HG03442 (cell line): ENCODE data around the gene CAMLG.

Experiments
- ATAC-seq: cut with Tn5 transposase; IDR thresholded peaks from one replicate; pipeline ENCODE4 v1.9.1; 2021; ENCODE audit warnings: mild to moderate bottlenecking, moderate library complexity; ENCODE audit not compliant: unreplicated experiment

Gene CAMLG

GRCh38 chr5:134772461-134773125, 34.2 kb downstream of the CAMLG start:
- no peak for ATAC-seq

- ATAC-seq: no peak
Observed at GRCh38 chr5:134777366-134777765, 39.0 kb downstream of the CAMLG start.

GRCh38 chr5:134784241-134784920, 46.0 kb downstream of the CAMLG start:
- no peak for ATAC-seq

- ATAC-seq: no peak
Observed at GRCh38 chr5:134784946-134785620, 46.7 kb downstream of the CAMLG start.

GRCh38 chr5:134787692-134788091, 49.3 kb downstream of the CAMLG start:
- no peak for ATAC-seq

- ATAC-seq: no peak
Observed at GRCh38 chr5:134791580-134791979, 53.2 kb downstream of the CAMLG start.

GRCh38 chr5:134792286-134792685, 53.9 kb downstream of the CAMLG start:
- ATAC-seq: no peak

GRCh38 chr5:134793111-134793510, 54.8 kb downstream of the CAMLG start:
- no peak for ATAC-seq

- no peak for ATAC-seq
Observed at GRCh38 chr5:134794082-134794481, 55.7 kb downstream of the CAMLG start.

GRCh38 chr5:134794819-134795218, 56.5 kb downstream of the CAMLG start:
- ATAC-seq: no peak

- no peak for ATAC-seq
Observed at GRCh38 chr5:134798468-134798867, 60.1 kb downstream of the CAMLG start.
